ENCODE data around the gene MYL4. TPM values are rescaled to one million over a fixed set of nuclear protein-coding genes. Genes with fewer than 3 reads are reported as not detected.

The MYL4 gene
- total RNA-seq, 1 experiment from 2014 or later: 0.66 TPM

DNA sequence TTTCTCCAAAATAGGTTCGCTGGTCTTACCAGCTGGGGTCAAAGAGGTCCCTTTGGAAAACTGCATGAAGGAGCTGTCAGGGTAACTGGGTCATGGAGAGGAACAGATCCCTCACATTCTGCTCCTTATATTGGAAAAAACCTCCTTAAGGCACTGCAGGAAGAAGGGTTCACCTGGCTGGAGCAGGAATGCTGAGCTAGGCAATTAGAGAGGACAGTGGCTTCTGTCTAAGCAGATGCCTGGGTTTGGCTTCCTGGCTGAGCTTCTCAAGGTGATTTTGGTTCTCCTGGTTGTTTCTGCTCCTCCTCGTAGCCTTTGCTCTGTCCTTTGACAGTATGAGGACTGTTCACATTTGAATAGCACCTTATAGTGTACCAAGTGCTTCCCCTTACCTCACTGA is 64.1 kb downstream of the MYL4 start:
- no peaks in the 10 kb centered on the region for H3K23me2 ChIP-seq (ENCODE audit: insufficient read length, low read depth, low read length, poor library complexity, severe bottlenecking)
- no peak overlapping the region for H4K8ac ChIP-seq (replicated peaks; ENCODE audit: insufficient read length, low read depth, low read length)

More for the DNA sequence above, 64.1 kb downstream of the MYL4 start:
- Histone ChIP-seq H3K9me3 (ENCODE audit: control insufficient read depth, low read depth, low read length) (no peaks in the 10 kb centered on the region), H4K91ac (ENCODE audit: insufficient read length, low read depth, low read length) (no peak overlapping the region), H2BK20ac (ENCODE audit: low read depth, low read length, poor library complexity, severe bottlenecking) (no peak overlapping the region), H3K14ac (ENCODE audit: insufficient read depth, low read length) (no peak overlapping the region), H2BK5ac (ENCODE audit: insufficient read length, low read length) (no peak overlapping the region), H3K79me1 (ENCODE audit: insufficient read depth, low read depth, low read length, poor library complexity, severe bottlenecking) (no peaks in the 10 kb centered on the region), H3K27me3 (ENCODE audit: insufficient read depth, low read length) (0 out of 2 replicates have a peak, but pooled peaks cover 2% of the 10 kb centered on the region), H3K18ac (ENCODE audit: insufficient read length, low read depth, low read length) (no peak overlapping the region), H3T11ph (ENCODE audit: low read length) (no peak overlapping the region), H3K4me2 (ENCODE audit: insufficient read depth, insufficient read length, low read length) (no peak overlapping the region), H3K56ac (ENCODE audit: insufficient read length, low read depth, low read length) (no peak overlapping the region), H3K27ac (ENCODE audit: insufficient read length, low read depth, low read length) (no peak overlapping the region), H4K20me1 (ENCODE audit: control insufficient read depth, insufficient read depth, insufficient read length) (no peaks in the 10 kb centered on the region), H2BK15ac (ENCODE audit: low read depth, low read length) (no peak overlapping the region), H4K5ac (ENCODE audit: insufficient read length, low read depth, low read length) (no peak overlapping the region), H3K23ac (ENCODE audit: insufficient read length, low read depth, low read length) (no peak overlapping the region), H3K9ac (ENCODE audit: extremely low read depth, insufficient read length, low read length) (no peak overlapping the region), H3K4me1 (ENCODE audit: insufficient read depth, low read length) (peaks cover 14% of the 10 kb centered on the region), H3K4ac (ENCODE audit: low read depth, low read length) (no peak overlapping the region), H2AK5ac (ENCODE audit: insufficient read length, low read length) (no peak overlapping the region), H2BK120ac (ENCODE audit: low read depth, low read length, poor library complexity, severe bottlenecking) (no peak overlapping the region), H3K79me2 (ENCODE audit: insufficient read depth, low read length) (no peaks in the 10 kb centered on the region), H2AFZ (ENCODE audit: low read length) (no peak overlapping the region), H2BK12ac (ENCODE audit: insufficient read length, low read depth, low read length) (no peak overlapping the region)
- Mint-ChIP-seq H3K4me1 (peaks cover 28 to 30% of the 10 kb centered on the region in 2 experiments), H3K9me3 (peaks cover 7 to 10% of the 10 kb centered on the region in 2 experiments), H3K27ac (no peak overlapping the region), H3K27me3 (ENCODE audit: low read depth) (peaks cover 6% of the 10 kb centered on the region), H3K36me3 (ENCODE audit: insufficient read depth in 1 of 3, low read depth in 3 of 3) (peaks cover 3 to 9% (median 5%) of the 10 kb centered on the region in 3 experiments; a peak in 6 of 7 replicates), H3K4me3 (no peak overlapping the region)
- no CpG with 5 or more reads among the region's 2 CpGs for WGBS (ENCODE audit: extremely low coverage, insufficient read length, low lambda C conversion rate)
- no peak for TF ChIP-seq CTCF (conservative IDR thresholded peaks at IDR 0.05)
- DNase-seq: no peak

Other genes with a start within 250 kb of the MYL4 start
- 1.3 and 1.4 TPM in 2 replicates for gene RPRML, start 230.1 kb upstream of the MYL4 start, total RNA-seq (2021)
- gene CDC27, start 20.1 kb upstream of the MYL4 start, total RNA-seq (2021): 71.9 and 82.5 TPM in 2 replicates
- not detected in 2 replicates for gene ITGB3, start 44.5 kb downstream of the MYL4 start, total RNA-seq (2021)
- gene EFCAB13, start 114.6 kb downstream of the MYL4 start, total RNA-seq (2021): 1.6 and 3.1 TPM in 2 replicates